Measurements from ENCODE around the gene DCLK2.
"Not testable (repeated sequence)": the region's sequence is repeated elsewhere in the genome, so short reads cannot be mapped to it uniquely, and the experiment has no call there.

DCLK2 gene

DNA sequence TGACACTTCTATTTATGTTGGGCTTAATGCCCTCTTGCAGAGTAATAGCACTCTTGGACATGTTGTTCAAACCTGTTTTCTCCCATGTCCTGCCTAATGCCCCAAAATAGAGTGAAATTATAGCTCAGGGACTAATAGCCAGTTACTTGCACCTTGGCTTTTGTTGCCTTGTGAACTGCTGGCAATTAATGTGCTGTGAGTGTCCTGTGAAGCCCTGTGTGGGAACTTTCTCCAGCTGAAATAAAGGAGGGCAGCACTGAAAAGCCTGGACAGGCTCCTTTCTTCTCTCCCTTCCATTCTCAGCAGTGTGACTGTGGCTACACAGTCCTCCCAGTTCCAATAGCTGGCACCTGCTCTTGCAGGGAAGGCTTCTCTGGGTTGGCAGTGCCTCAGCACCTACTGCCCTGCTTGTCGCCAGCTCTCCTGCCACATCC is 72.4 kb downstream of the DCLK2 start:
- no peak for DNase-seq (ENCODE audit: low read depth in 2 of 2)

DNA sequence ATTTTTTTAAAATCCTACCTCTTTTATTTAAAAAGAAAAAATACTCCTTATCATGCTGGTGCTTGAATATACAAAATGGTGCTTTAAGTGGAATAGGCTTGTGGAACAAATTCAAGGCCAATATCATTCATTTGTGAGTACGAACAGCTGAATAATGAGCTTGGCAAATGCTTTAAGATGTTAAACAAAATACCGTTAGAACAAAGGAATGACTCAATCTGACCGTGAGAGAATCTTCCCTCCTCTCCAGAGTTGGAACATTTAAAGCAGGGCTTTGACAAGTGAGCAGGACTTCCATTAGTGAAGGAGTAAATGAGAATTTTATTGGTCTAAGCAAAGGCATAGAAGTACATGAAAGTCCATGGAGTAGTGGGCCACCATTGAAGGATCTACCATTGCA is 74.5 kb downstream of the DCLK2 start:
- DNase-seq (ENCODE audit: low read depth in 2 of 2) = no peak

- no peak for DNase-seq (ENCODE audit: low read depth in 2 of 2)
These were observed 77.1 kb downstream of the DCLK2 start for GRCh38 chr4:150155391-150155790.

DNA sequence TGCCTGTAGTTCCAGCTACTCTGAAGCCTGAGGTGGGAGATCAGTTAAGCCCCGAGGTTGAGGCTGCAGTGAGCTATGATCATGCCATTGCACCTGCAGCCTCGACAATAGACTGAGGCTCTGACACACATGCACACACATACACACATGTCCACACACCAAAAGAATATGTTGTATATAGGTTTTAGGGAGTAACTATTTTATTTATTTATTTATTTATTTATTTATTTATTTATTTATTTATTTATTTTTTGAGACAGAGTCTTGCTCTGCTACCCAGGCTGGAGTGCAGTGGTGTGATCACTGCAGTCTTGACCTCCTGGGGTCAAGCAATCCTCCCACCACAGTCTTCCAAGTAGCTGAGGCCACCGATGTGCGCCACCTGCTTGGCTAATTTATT is 78.3 kb downstream of the DCLK2 start:
- DNase-seq (ENCODE audit: low read depth in 2 of 2) = no peak

- DNase-seq (ENCODE audit: low read depth in 2 of 2) = no peak
These were observed 79.8 kb downstream of the DCLK2 start for GRCh38 chr4:150158041-150158440.

DNA sequence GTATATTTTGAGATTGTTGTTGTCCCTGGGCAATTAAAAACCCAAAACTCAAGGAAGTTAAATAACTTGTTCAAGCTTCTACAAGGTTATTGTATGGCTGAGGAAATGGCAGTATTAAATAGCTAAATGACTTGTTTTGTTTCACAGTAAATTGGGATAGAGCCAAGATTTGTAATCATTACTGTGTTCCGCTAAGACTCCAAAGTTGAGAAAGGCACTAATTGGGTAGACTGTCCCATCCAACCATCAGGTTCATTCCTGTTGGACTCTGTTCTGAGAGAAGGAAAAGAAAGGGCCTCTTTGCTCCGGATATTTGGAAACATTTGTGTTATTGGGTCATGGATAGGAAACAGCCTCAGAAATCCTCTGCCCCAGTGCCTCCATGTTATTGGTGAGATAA is 82.2 kb downstream of the DCLK2 start:
- no peak for DNase-seq (ENCODE audit: low read depth in 2 of 2)

DNA sequence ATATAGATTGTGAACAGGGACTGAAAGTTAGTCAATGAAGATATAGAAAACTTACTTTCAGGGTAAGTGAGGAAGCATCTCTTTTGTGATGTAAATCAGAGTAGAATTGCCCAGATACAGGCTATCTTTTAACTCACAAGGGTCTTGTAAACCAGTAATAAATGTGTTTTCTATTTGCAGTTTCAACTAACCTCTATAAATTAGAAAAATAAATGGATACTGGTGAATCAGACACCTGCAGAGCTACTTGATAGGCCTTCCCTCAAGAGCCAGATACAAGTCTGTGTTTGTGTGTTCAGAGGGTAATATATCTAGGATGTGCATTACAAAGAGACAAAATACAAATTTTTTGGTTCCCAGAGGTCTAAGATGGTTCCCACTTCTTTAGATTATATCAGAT is 82.9 kb downstream of the DCLK2 start:
- no peak for DNase-seq (ENCODE audit: low read depth in 2 of 2)

- not testable (repeated sequence) for DNase-seq (ENCODE audit: low read depth in 2 of 2)
These were observed 83.8 kb downstream of the DCLK2 start for GRCh38 chr4:150162020-150162419.

DNA sequence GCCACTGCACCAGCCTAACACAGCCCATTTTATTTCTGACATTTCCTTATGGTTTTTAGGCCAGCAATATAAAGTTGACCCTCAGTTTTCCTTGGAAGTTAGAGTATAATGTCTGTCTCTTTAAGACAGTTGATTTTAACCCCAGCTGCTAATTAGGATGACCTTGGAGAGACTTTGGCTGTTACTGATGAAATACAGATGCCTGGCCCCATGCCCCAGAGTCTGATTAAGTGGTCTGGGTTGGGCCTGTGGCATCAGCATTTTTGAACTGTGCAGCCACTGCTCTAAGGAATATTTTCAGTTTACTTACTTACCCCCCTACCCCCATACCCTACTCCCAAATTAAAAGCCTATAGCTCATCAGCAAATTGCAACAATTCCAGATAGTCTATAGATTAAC is 85.8 kb downstream of the DCLK2 start:
- DNase-seq (ENCODE audit: low read depth in 2 of 2) = no peak

- DNase-seq (ENCODE audit: low read depth in 2 of 2) = no peak
These were observed 86.8 kb downstream of the DCLK2 start for GRCh38 chr4:150164956-150165629.

GRCh38 chr4:150167054-150167453 is 88.8 kb downstream of the DCLK2 start:
- DNase-seq (ENCODE audit: low read depth in 2 of 2) = no peak

DNA sequence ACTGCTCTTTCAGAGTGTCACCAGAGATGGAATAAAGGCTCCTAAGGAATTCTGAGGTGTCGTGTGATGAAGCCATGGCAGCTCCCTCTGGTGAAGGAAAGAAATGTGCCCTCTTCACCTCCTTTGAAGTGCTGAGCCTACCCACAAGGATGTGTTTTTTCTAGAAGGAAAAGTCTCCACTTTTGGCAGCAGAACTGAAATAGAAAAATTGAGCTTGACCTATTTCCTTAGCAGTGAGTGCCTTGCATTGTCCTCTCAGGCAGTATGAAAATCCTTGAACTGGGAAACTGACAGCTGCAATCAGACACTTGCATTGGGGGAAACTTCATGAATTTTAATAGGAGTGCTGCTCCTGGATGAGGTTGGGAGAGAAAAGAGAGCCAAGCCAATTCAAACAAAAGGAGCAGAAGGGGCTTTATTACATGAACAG is 95.2 kb downstream of the DCLK2 start:
- DNase-seq (ENCODE audit: low read depth in 2 of 2) = no peak

DNA sequence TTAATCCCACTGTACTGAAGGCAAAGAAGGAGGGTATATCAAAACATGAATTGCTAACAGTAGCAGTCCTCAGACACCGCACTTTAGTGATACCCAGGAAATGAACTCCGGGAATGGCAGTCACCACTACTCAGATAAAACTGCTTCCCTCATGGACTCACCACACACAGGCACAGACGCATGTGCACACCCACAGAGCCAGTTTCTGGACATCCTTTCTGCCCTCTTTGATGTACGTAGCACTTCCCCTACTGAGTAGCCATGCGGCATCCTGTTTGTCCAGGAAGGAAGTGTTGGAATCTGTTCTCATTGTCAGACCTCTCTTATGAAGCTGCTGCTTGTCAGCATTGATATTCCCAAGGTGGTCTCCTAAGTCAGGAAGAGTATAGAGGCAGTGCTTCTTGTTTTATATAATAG is 95.7 kb downstream of the DCLK2 start:
- DNase-seq (ENCODE audit: low read depth in 2 of 2) = no peak

- no peak for DNase-seq (ENCODE audit: low read depth in 2 of 2)
These were observed 98.3 kb downstream of the DCLK2 start for GRCh38 chr4:150176547-150176946.

DNA sequence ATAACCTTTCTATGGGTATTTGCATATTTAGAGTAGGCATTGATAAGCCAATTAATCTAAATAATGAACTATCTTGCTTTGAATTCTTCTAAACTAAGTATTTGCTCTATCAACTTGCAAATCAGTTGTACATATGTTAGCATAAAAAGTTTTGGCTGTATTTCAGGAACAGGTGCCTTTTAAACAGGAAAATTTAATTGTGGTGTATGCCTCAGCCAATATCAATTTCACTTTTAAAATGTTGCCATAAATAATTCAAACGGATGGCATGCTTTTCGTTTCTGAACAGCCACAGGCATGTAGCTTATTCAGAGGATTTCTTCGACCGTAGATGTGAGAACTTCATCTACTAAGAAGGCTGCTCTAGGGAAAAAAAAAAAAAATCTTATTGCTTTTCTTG is 99.9 kb downstream of the DCLK2 start:
- no peak for DNase-seq (ENCODE audit: low read depth in 2 of 2)

DNA sequence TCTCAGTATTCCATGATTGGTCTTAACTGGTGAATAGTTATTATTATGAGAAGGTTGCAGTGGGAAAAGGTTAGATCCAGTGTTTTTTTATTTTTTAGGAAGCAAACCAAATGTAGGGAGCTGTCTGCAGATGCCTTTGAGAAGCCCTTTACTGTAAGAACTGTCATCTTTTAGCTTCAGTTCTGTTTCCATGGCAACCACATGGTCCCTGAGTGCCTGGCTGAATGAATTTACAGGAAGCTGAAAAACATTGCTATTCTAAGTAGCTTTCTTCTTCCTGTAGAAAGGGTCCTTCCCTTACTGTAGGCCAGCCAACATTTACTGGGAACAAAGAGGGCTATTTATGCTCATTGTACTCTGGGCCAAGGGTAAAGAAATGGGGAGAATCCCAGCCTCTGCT is 103.3 kb downstream of the DCLK2 start:
- DNase-seq (ENCODE audit: low read depth in 2 of 2) = no peak

DNA sequence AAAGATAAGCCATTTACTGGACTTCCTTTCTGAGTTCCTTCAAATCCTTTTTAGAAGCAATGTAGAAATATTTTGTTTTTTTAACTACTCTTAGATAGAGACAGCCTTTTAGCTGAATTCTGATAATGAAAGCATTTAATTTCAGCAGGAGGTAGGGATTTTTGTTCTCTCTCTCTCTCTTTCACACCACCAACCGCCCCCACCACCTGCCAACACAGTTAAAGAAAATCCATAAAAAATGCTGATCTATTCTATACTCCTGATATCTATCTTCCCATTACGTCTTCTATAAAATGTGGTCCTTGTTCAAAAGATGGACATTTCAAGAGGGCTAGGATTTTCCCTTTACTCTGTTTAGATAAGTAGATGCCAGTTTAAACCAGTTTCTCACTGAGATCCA is 104.5 kb downstream of the DCLK2 start:
- DNase-seq (ENCODE audit: low read depth in 2 of 2) = no peak

DNA sequence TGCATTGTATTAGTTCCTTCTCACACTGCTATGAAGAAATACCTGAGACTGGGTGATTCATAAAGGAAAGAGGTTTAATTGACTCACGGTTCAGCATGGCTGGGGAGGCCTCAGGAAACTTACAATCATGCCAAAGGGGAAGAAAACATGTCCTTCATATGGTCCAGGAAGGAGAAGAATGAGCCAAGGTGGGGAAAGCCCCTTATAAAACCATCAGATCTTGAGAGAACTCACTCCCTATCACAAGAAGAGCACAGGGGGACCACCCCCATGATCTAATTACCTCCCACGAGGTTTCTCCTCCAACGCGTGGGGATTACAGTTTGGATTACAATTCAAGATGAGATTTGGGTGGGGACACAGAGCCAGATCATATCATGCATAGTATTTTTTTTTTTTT is 106.8 kb downstream of the DCLK2 start:
- not testable (repeated sequence) for DNase-seq (ENCODE audit: low read depth in 2 of 2)

DNA sequence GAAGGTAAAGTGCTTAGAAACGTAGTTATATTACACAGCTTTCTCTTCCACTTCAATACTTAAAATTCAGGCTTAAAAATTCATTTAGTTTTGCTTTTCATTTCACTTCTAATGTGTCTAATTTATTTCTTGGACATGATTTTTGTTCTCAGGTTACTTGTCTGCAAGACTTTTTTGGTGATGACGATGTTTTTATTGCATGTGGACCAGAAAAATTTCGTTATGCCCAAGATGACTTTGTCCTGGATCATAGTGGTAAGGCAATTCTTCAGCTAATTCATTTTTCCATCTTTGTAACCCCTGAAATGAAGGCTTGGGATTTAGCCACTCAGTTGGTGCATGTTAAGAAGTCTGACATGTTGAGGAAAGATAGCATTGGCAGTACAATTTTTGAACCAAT is 114.7 kb downstream of the DCLK2 start:
- DNase-seq (ENCODE audit: low read depth in 2 of 2) = no peak

- not testable (repeated sequence) for DNase-seq (ENCODE audit: low read depth in 2 of 2)
These were observed 119.0 kb downstream of the DCLK2 start for GRCh38 chr4:150197256-150197655.

- no peak for DNase-seq (ENCODE audit: low read depth in 2 of 2)
These were observed 120.8 kb downstream of the DCLK2 start for GRCh38 chr4:150199056-150199455.

GRCh38 chr4:150205016-150205415 is 126.8 kb downstream of the DCLK2 start:
- DNase-seq (ENCODE audit: low read depth in 2 of 2) = no peak

DNA sequence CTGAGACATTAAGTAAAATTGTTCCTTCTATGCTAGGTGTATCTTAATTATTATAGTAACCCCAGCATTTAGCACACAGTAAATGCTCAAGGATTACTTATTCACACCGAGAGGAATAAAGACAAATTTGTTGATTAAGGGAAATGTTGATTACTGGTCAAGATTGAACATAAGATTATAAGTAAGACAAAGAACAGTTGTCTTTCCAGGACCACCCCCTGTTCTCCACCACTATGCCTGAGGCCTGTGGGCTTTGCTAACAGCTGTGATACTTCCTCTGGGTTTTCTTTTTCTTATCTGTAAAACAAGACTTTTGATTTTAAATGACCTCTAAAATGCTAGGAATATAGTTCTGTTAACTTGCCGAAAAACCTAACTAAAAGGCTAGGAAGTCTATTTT is 128.0 kb downstream of the DCLK2 start:
- DNase-seq (ENCODE audit: low read depth in 2 of 2) = no peak

DNA sequence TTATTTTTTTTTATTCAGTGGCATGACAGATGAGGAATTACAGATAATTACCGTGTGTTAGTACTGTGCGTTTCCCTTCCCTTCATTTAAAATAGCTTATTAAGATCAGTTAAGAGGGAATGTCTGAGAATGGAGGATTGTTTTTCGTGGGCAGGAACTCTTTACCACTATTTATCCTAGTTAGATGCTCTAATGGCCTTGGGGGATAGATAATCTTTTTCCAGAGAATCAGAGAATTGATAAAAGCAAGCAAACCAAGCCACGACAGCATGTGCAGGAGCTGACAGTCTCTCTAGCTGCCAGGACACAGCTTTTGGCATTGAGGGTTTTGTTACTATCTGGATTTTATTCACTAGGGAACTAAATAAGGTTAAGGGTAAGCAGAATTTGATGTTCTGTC is 128.7 kb downstream of the DCLK2 start:
- DNase-seq (ENCODE audit: low read depth in 2 of 2) = no peak
